B cell (primary cell): ENCODE results near the gene KATNB1.

Source experiments
- CTCF ChIP-seq: fragments of 200-600 bp; IDR thresholded peaks from one replicate; pipeline ENCODE4 v1.8.0; 2022; ENCODE audit warnings: antibody characterized with exemption, mild to moderate bottlenecking
- EZH2 ChIP-seq: IDR thresholded peaks from 2 replicates; pipeline ENCODE4 v1.6.1; 2012; ENCODE audit warnings: borderline replicate concordance, low read depth, mild to moderate bottlenecking, moderate library complexity, low read length; ENCODE audit not compliant: insufficient read depth, poor library complexity, severe bottlenecking

GRCh38 chr16:57700781-57701551, 34.6 kb upstream of the KATNB1 start:
- TF ChIP-seq CTCF: no peak
- TF ChIP-seq EZH2: no peak
